ENCODE measurements around the gene CDC7. TPM values are rescaled to one million over a fixed set of nuclear protein-coding genes. Genes with fewer than 3 reads are reported as not detected.

CDC7 gene
- total and polyA plus RNA-seq, 2 of the 13 experiments (the other 11 are each of a cell fraction or from before 2014, with no cell fraction given) = 2.5 to 12.6 TPM

DNA sequence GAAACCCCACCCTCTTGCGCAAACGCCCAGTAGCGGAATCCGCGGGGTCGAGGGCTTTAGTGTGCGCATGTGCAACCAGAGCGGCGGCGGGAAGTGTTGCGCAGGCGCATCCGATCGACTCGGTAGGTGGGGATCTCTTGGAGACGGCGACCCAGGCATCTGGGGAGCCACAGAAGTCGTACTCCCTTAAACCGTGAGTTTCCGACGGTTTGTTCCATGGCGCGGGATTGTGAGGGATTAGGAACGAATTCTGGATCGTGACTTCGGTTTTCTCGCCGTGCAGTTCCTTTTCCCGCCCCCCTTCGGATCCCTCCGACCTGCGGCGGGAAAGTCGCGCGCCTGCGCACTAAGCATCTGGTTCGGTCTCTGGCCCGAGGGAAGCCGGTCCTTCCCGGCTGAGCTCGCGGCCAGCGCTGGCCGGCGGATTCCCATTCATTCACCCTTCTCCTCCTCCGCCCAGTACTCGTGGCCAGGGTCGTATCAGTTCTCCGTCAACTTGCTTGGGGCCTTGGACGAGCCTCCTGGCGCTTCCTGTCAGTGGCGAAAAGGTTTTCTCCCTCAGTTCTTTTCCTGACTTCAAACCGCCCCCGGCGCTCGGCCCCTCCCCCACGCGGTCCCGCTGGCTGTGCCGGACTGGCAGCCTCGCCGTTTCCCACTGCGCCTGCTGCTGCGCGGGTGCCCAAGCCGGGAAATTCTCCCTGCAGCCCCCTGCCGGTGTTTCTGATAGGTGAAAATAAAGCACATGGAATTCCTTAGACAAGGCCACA, at the start of gene CDC7 (continued):
- TF ChIP-seq, protein P1, sequence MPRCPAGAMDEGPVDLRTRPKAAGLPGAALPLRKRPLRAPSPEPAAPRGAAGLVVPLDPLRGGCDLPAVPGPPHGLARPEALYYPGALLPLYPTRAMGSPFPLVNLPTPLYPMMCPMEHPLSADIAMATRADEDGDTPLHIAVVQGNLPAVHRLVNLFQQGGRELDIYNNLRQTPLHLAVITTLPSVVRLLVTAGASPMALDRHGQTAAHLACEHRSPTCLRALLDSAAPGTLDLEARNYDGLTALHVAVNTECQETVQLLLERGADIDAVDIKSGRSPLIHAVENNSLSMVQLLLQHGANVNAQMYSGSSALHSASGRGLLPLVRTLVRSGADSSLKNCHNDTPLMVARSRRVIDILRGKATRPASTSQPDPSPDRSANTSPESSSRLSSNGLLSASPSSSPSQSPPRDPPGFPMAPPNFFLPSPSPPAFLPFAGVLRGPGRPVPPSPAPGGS (CRISPR knock-in tag; IDR thresholded peaks at IDR 0.05) = peak; percentile 78; the same call in 1 of the 2 replicates
- TF ChIP-seq ESRRA (CRISPR knock-in tag; IDR thresholded peaks at IDR 0.05; ENCODE audit: low read depth) (peak; percentile 11; the same call in 1 of the 2 replicates), ISX (CRISPR knock-in tag; conservative IDR thresholded peaks at IDR 0.05) (no peak; the same call in 1 of the 2 replicates), ZFP37 (CRISPR knock-in tag; IDR thresholded peaks at IDR 0.05; ENCODE audit: borderline replicate concordance) (no peak), AGO1 (IDR thresholded peaks at IDR 0.05; ENCODE audit: low read depth, low read length, poor library complexity, severe bottlenecking) (peak; percentile 39), ZNF598 (CRISPR knock-in tag; IDR thresholded peaks at IDR 0.05; ENCODE audit: borderline replicate concordance) (0 out of 2 replicates have a peak, but pooled peaks have one; percentile 36), ZFX (CRISPR knock-in tag; IDR thresholded peaks at IDR 0.05; ENCODE audit: low read depth) (no peak; the same call in 1 of the 2 replicates), ZNF136 (CRISPR knock-in tag; IDR thresholded peaks at IDR 0.05; ENCODE audit: low read depth) (0 out of 2 replicates have a peak, but pooled peaks have one; percentile 28), DR1 (CRISPR knock-in tag; IDR thresholded peaks at IDR 0.05) (peak; percentile 52; the same call in 1 of the 2 replicates)
- TF ChIP-seq, protein P2, sequence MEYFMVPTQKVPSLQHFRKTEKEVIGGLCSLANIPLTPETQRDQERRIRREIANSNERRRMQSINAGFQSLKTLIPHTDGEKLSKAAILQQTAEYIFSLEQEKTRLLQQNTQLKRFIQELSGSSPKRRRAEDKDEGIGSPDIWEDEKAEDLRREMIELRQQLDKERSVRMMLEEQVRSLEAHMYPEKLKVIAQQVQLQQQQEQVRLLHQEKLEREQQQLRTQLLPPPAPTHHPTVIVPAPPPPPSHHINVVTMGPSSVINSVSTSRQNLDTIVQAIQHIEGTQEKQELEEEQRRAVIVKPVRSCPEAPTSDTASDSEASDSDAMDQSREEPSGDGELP (IDR thresholded peaks at IDR 0.05; ENCODE audit: borderline replicate concordance, low read depth) = peak; percentile 8; the same call in 1 of the 2 replicates
- TF ChIP-seq, protein P3, sequence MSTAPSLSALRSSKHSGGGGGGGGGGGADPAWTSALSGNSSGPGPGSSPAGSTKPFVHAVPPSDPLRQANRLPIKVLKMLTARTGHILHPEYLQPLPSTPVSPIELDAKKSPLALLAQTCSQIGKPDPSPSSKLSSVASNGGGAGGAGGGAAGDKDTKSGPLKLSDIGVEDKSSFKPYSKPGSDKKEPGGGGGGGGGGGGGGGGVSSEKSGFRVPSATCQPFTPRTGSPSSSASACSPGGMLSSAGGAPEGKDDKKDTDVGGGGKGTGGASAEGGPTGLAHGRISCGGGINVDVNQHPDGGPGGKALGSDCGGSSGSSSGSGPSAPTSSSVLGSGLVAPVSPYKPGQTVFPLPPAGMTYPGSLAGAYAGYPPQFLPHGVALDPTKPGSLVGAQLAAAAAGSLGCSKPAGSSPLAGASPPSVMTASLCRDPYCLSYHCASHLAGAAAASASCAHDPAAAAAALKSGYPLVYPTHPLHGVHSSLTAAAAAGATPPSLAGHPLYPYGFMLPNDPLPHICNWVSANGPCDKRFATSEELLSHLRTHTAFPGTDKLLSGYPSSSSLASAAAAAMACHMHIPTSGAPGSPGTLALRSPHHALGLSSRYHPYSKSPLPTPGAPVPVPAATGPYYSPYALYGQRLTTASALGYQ (CRISPR knock-in tag; IDR thresholded peaks at IDR 0.05) = 0 out of 2 replicates have a peak, but pooled peaks have one; percentile 35
- TF ChIP-seq, protein P4, sequence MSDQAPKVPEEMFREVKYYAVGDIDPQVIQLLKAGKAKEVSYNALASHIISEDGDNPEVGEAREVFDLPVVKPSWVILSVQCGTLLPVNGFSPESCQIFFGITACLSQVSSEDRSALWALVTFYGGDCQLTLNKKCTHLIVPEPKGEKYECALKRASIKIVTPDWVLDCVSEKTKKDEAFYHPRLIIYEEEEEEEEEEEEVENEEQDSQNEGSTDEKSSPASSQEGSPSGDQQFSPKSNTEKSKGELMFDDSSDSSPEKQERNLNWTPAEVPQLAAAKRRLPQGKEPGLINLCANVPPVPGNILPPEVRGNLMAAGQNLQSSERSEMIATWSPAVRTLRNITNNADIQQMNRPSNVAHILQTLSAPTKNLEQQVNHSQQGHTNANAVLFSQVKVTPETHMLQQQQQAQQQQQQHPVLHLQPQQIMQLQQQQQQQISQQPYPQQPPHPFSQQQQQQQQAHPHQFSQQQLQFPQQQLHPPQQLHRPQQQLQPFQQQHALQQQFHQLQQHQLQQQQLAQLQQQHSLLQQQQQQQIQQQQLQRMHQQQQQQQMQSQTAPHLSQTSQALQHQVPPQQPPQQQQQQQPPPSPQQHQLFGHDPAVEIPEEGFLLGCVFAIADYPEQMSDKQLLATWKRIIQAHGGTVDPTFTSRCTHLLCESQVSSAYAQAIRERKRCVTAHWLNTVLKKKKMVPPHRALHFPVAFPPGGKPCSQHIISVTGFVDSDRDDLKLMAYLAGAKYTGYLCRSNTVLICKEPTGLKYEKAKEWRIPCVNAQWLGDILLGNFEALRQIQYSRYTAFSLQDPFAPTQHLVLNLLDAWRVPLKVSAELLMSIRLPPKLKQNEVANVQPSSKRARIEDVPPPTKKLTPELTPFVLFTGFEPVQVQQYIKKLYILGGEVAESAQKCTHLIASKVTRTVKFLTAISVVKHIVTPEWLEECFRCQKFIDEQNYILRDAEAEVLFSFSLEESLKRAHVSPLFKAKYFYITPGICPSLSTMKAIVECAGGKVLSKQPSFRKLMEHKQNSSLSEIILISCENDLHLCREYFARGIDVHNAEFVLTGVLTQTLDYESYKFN (CRISPR knock-in tag; conservative IDR thresholded peaks at IDR 0.05) = 0 out of 2 replicates have a peak, but pooled peaks have one; percentile 41
- TF ChIP-seq, protein P5, sequence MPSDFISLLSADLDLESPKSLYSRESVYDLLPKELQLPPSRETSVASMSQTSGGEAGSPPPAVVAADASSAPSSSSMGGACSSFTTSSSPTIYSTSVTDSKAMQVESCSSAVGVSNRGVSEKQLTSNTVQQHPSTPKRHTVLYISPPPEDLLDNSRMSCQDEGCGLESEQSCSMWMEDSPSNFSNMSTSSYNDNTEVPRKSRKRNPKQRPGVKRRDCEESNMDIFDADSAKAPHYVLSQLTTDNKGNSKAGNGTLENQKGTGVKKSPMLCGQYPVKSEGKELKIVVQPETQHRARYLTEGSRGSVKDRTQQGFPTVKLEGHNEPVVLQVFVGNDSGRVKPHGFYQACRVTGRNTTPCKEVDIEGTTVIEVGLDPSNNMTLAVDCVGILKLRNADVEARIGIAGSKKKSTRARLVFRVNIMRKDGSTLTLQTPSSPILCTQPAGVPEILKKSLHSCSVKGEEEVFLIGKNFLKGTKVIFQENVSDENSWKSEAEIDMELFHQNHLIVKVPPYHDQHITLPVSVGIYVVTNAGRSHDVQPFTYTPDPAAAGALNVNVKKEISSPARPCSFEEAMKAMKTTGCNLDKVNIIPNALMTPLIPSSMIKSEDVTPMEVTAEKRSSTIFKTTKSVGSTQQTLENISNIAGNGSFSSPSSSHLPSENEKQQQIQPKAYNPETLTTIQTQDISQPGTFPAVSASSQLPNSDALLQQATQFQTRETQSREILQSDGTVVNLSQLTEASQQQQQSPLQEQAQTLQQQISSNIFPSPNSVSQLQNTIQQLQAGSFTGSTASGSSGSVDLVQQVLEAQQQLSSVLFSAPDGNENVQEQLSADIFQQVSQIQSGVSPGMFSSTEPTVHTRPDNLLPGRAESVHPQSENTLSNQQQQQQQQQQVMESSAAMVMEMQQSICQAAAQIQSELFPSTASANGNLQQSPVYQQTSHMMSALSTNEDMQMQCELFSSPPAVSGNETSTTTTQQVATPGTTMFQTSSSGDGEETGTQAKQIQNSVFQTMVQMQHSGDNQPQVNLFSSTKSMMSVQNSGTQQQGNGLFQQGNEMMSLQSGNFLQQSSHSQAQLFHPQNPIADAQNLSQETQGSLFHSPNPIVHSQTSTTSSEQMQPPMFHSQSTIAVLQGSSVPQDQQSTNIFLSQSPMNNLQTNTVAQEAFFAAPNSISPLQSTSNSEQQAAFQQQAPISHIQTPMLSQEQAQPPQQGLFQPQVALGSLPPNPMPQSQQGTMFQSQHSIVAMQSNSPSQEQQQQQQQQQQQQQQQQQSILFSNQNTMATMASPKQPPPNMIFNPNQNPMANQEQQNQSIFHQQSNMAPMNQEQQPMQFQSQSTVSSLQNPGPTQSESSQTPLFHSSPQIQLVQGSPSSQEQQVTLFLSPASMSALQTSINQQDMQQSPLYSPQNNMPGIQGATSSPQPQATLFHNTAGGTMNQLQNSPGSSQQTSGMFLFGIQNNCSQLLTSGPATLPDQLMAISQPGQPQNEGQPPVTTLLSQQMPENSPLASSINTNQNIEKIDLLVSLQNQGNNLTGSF (CRISPR knock-in tag; IDR thresholded peaks at IDR 0.05) = peak; percentile 34; the same call in 1 of the 2 replicates

Measured in HepG2 (cell line).